Breast epithelium (tissue), 3 donors: ENCODE measurements around the gene RHOT2.

ENCODE experiments used
- POLR2A ChIP-seq: fragments of 450-650 bp; IDR thresholded peaks from one replicate; pipeline ENCODE4 v1.6.1; 2016; ENCODE audit warnings: antibody characterized with exemption, mild to moderate bottlenecking, moderate library complexity
- POLR2AphosphoS5 ChIP-seq, 3 donors: sonication (generic); formaldehyde crosslinking; IDR thresholded peaks; one replicate each; pipeline ENCODE4 v1.6.1; 2017; ENCODE audit warnings: antibody characterized with exemption in 3 of 3
- TF ChIP-seq, protein P1 (sequence below), 3 donors: fragments of 450-650 bp; IDR thresholded peaks; one replicate each; pipeline ENCODE4 v1.5.1; 2016 to 2017; ENCODE audit warnings: antibody characterized with exemption in 3 of 3, mild to moderate bottlenecking in 3 of 3, moderate library complexity in 3 of 3

DNA sequence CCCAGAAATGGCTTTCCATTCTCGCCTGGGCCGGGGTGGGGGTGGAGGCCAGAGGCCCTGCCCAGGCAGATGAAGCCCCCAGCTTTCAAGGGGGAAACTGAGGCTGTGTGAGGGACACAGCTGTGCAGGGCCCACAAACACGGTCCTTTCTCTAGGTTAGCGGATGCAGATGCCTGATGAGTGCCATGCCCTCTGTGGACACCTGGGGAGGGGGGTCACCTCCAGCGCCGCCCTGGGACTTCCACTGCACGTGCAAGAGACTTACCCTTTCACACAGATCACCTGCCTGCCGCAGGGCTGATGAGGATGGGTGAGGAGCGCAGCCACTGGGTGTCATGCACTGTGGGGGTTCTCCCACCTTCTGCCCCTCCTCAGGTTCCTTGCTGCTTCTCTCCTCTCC, 50.5 kb downstream of the RHOT2 start:
- TF ChIP-seq POLR2AphosphoS5 (IDR thresholded peaks at IDR 0.05) = no peak
- TF ChIP-seq POLR2A = no peak
- TF ChIP-seq, protein P1, sequence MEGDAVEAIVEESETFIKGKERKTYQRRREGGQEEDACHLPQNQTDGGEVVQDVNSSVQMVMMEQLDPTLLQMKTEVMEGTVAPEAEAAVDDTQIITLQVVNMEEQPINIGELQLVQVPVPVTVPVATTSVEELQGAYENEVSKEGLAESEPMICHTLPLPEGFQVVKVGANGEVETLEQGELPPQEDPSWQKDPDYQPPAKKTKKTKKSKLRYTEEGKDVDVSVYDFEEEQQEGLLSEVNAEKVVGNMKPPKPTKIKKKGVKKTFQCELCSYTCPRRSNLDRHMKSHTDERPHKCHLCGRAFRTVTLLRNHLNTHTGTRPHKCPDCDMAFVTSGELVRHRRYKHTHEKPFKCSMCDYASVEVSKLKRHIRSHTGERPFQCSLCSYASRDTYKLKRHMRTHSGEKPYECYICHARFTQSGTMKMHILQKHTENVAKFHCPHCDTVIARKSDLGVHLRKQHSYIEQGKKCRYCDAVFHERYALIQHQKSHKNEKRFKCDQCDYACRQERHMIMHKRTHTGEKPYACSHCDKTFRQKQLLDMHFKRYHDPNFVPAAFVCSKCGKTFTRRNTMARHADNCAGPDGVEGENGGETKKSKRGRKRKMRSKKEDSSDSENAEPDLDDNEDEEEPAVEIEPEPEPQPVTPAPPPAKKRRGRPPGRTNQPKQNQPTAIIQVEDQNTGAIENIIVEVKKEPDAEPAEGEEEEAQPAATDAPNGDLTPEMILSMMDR (IDR thresholded peaks at IDR 0.05) = no peak
